ENCODE results near the gene ELMOD2.

- TF ChIP-seq CTCF (IDR thresholded peaks at IDR 0.05): no peak
- TF ChIP-seq POLR2AphosphoS5 (IDR thresholded peaks at IDR 0.05): no peak
- TF ChIP-seq EP300 (IDR thresholded peaks at IDR 0.05; ENCODE audit: low read depth): no peak
- no peak for TF ChIP-seq POLR2A (IDR thresholded peaks at IDR 0.05)
These were observed 45.3 kb downstream of the ELMOD2 start for GRCh38 chr4:140569307-140569638.
